Measurements from ENCODE around the gene PRAMEF13.

- TF ChIP-seq POLR2A (IDR thresholded peaks at IDR 0.05) (no peak), CTCF (IDR thresholded peaks at IDR 0.05) (no peak)
These were observed 23.4 kb upstream of the PRAMEF13 start for GRCh38 chr1:13224480-13225060.
